Activated naive CD4-positive, alpha-beta T cell treated with anti-CD3 and anti-CD28 coated beads, Interleukin-2, amount 50 U/mL, for 16 hours (primary cell): ENCODE results near the gene BEAN1.
"Not testable (repeated sequence)": the region's sequence is repeated elsewhere in the genome, so short reads cannot be mapped to it uniquely, and the experiment has no call there.

Experiments
- DNase-seq: peaks from one replicate; pipeline ENCODE4 v3.0.0-alpha.2; 2020

The BEAN1 gene

GRCh38 chr16:66443269-66443652 lies 16.2 kb downstream of the BEAN1 start:
- DNase-seq, result no peak

GRCh38 chr16:66444049-66444481 lies 17.0 kb downstream of the BEAN1 start:
- no peak for DNase-seq

GRCh38 chr16:66446737-66447136 lies 19.6 kb downstream of the BEAN1 start:
- DNase-seq, result no peak

- DNase-seq, result no peak
Observed at GRCh38 chr16:66447491-66447890, 20.4 kb downstream of the BEAN1 start.

GRCh38 chr16:66451548-66451947 lies 24.5 kb downstream of the BEAN1 start:
- no peak for DNase-seq

GRCh38 chr16:66453230-66453629 lies 26.1 kb downstream of the BEAN1 start:
- DNase-seq, result not testable (repeated sequence)

- no peak for DNase-seq
Observed at GRCh38 chr16:66454751-66455150, 27.7 kb downstream of the BEAN1 start.

- DNase-seq, result no peak
Observed at GRCh38 chr16:66455970-66456369, 28.9 kb downstream of the BEAN1 start.

GRCh38 chr16:66457888-66458287 lies 30.8 kb downstream of the BEAN1 start:
- DNase-seq, result no peak

GRCh38 chr16:66458292-66458691 lies 31.2 kb downstream of the BEAN1 start:
- no peak for DNase-seq

GRCh38 chr16:66458853-66459252 lies 31.8 kb downstream of the BEAN1 start:
- no peak for DNase-seq

GRCh38 chr16:66459878-66460277 lies 32.8 kb downstream of the BEAN1 start:
- no peak for DNase-seq

- no peak for DNase-seq
Observed at GRCh38 chr16:66460703-66461102, 33.6 kb downstream of the BEAN1 start.

GRCh38 chr16:66462912-66463311 lies 35.8 kb downstream of the BEAN1 start:
- DNase-seq, result no peak

GRCh38 chr16:66465946-66466345 lies 38.9 kb downstream of the BEAN1 start:
- DNase-seq, result not testable (repeated sequence)

- not testable (repeated sequence) for DNase-seq
Observed at GRCh38 chr16:66466636-66467035, 39.5 kb downstream of the BEAN1 start.

- DNase-seq, result no peak
Observed at GRCh38 chr16:66467611-66468010, 40.5 kb downstream of the BEAN1 start.

GRCh38 chr16:66468321-66468965 lies 41.3 kb downstream of the BEAN1 start:
- no peak for DNase-seq

- no peak for DNase-seq
Observed at GRCh38 chr16:66469291-66469946, 42.3 kb downstream of the BEAN1 start.

GRCh38 chr16:66469947-66470546 lies 43.0 kb downstream of the BEAN1 start:
- no peak for DNase-seq

GRCh38 chr16:66470556-66470955 lies 43.5 kb downstream of the BEAN1 start:
- no peak for DNase-seq

GRCh38 chr16:66471264-66471663 lies 44.2 kb downstream of the BEAN1 start:
- no peak for DNase-seq

- no peak for DNase-seq
Observed at GRCh38 chr16:66471716-66472393, 44.8 kb downstream of the BEAN1 start.

GRCh38 chr16:66473051-66473571 lies 46.0 kb downstream of the BEAN1 start:
- no peak for DNase-seq
